SJCRH30 (cell line): Measurements from ENCODE around the gene SRPK3. TPM values are rescaled to one million over a fixed set of nuclear protein-coding genes. Genes with fewer than 3 reads are reported as not detected.

ENCODE experiments used
- DNase-seq, 2 experiments: peaks; one replicate each; pipeline ENCODE4 v3.0.0-alpha.2; 2015 to 2020
- H3K27ac ChIP-seq: fragments of 250-450 bp; sonication (Bioruptor Pico); 2 replicates; pipeline ENCODE4 v1.5.1; 2020; ENCODE audit warnings: mild to moderate bottlenecking, moderate library complexity
- H3K27me3 ChIP-seq: fragments of 250-450 bp; sonication (Bioruptor Pico); 2 replicates; pipeline ENCODE4 v1.5.1; 2020; ENCODE audit warnings: mild to moderate bottlenecking, moderate library complexity
- H3K36me3 ChIP-seq: fragments of 250-450 bp; sonication (Bioruptor Pico); 2 replicates; pipeline ENCODE4 v1.5.1; 2020; ENCODE audit warnings: mild to moderate bottlenecking, moderate library complexity
- H3K4me1 ChIP-seq: fragments of 250-450 bp; sonication (Bioruptor Pico); 2 replicates; pipeline ENCODE4 v1.5.1; 2020; ENCODE audit warnings: mild to moderate bottlenecking, moderate library complexity
- H3K4me3 ChIP-seq: fragments of 250-450 bp; sonication (Bioruptor Pico); 2 replicates; pipeline ENCODE4 v1.5.1; 2020; ENCODE audit warnings: mild to moderate bottlenecking, moderate library complexity
- H3K9me3 ChIP-seq: fragments of 250-450 bp; sonication (Bioruptor Pico); replicated peaks from 2 replicates; pipeline ENCODE4 v1.5.1; 2020; ENCODE audit warnings: mild to moderate bottlenecking, moderate library complexity
- total RNA-seq: library from RNA; depleted of rRNA; stranded (reverse); fragments of >200 nt; shearing (Covaris generic); gene quantifications from 2 replicates; pipeline ENCODE4 v1.2.3, GENCODE V29; 2014; rRNA removed

Gene SRPK3
- total RNA-seq = 17.9 and 33.6 TPM in 2 replicates

- Histone ChIP-seq H3K4me1 (peaks cover 10% of the 10 kb centered on the region; the same call in 1 of the 2 replicates), H3K9me3 (no peaks in the 10 kb centered on the region), H3K27me3 (no peaks in the 10 kb centered on the region), H3K27ac (peak within 1 kb of the TSS; percentile 96), H3K36me3 (no peaks in the 10 kb centered on the region; the same call in 1 of the 2 replicates), H3K4me3 (peak within 1 kb of the TSS; percentile 69)
- peak; percentile 66 to 69 for DNase-seq
These were observed at the start of gene SRPK3 for GRCh38 chrX:153780678-153781427. Gene SRPK3 (plus strand): TSS chrX:153781041. CDS start chrX:153781087, 46 bp downstream.

GRCh38 chrX:153731117-153731844, 49.6 kb upstream of the SRPK3 start:
- Histone ChIP-seq H3K4me3 (no peak overlapping the region), H3K27me3 (no peaks in the 10 kb centered on the region), H3K9me3 (no peaks in the 10 kb centered on the region), H3K36me3 (no peaks in the 10 kb centered on the region), H3K27ac (no peak overlapping the region), H3K4me1 (peaks cover 8% of the 10 kb centered on the region)
- DNase-seq = no peak

- H3K9me3 ChIP-seq = no peaks in the 10 kb centered on the region
- no peak for DNase-seq
- H3K27ac ChIP-seq = no peak overlapping the region
- no peak overlapping the region for H3K4me3 ChIP-seq
- H3K4me1 ChIP-seq = peaks cover 8% of the 10 kb centered on the region
- no peaks in the 10 kb centered on the region for H3K27me3 ChIP-seq
- no peaks in the 10 kb centered on the region for H3K36me3 ChIP-seq
These were observed 49.0 kb upstream of the SRPK3 start for GRCh38 chrX:153731845-153732215.

- H3K36me3 ChIP-seq = no peaks in the 10 kb centered on the region
- peaks cover 2% of the 10 kb centered on the region for H3K4me1 ChIP-seq
- no peaks in the 10 kb centered on the region for H3K27me3 ChIP-seq
- no peak overlapping the region for H3K4me3 ChIP-seq
- no peaks in the 10 kb centered on the region for H3K9me3 ChIP-seq
- no peak overlapping the region for H3K27ac ChIP-seq
- DNase-seq = no peak
These were observed 48.4 kb upstream of the SRPK3 start for GRCh38 chrX:153732401-153732800.

- no peak overlapping the region for H3K4me3 ChIP-seq
- no peaks in the 10 kb centered on the region for H3K9me3 ChIP-seq
- no peaks in the 10 kb centered on the region for H3K36me3 ChIP-seq
- H3K27ac ChIP-seq = no peak overlapping the region
- no peaks in the 10 kb centered on the region for H3K27me3 ChIP-seq
- no peak for DNase-seq
- H3K4me1 ChIP-seq = no peaks in the 10 kb centered on the region
These were observed 47.1 kb upstream of the SRPK3 start for GRCh38 chrX:153733651-153734240.

- Histone ChIP-seq H3K27ac (no peak overlapping the region), H3K9me3 (no peaks in the 10 kb centered on the region), H3K4me3 (no peak overlapping the region), H3K36me3 (no peaks in the 10 kb centered on the region), H3K27me3 (no peaks in the 10 kb centered on the region), H3K4me1 (no peaks in the 10 kb centered on the region)
- DNase-seq = no peak
These were observed 46.0 kb upstream of the SRPK3 start for GRCh38 chrX:153734871-153735270.

GRCh38 chrX:153735274-153735673, 45.6 kb upstream of the SRPK3 start:
- no peak for DNase-seq
- Histone ChIP-seq H3K27me3 (no peaks in the 10 kb centered on the region), H3K36me3 (no peaks in the 10 kb centered on the region)

GRCh38 chrX:153736071-153736820, 44.6 kb upstream of the SRPK3 start:
- no peak overlapping the region for H3K27ac ChIP-seq

More at GRCh38 chrX:153735274-153735673, 45.6 kb upstream of the SRPK3 start:
- Histone ChIP-seq H3K4me1 (no peaks in the 10 kb centered on the region), H3K9me3 (no peaks in the 10 kb centered on the region), H3K4me3 (no peak overlapping the region), H3K27ac (no peak overlapping the region)

GRCh38 chrX:153736871-153737441, 43.9 kb upstream of the SRPK3 start:
- H3K27ac ChIP-seq = no peak overlapping the region
- no peaks in the 10 kb centered on the region for H3K27me3 ChIP-seq
- no peaks in the 10 kb centered on the region for H3K4me1 ChIP-seq
- no peaks in the 10 kb centered on the region for H3K36me3 ChIP-seq
- DNase-seq = peak; percentile 20 to 22
- H3K4me3 ChIP-seq = no peak overlapping the region
- H3K9me3 ChIP-seq = no peaks in the 10 kb centered on the region

More at GRCh38 chrX:153736071-153736820, 44.6 kb upstream of the SRPK3 start:
- no peaks in the 10 kb centered on the region for H3K9me3 ChIP-seq
- no peaks in the 10 kb centered on the region for H3K27me3 ChIP-seq
- H3K36me3 ChIP-seq = no peaks in the 10 kb centered on the region
- no peak for DNase-seq
- H3K4me3 ChIP-seq = no peak overlapping the region
- no peaks in the 10 kb centered on the region for H3K4me1 ChIP-seq

- Histone ChIP-seq H3K9me3 (no peaks in the 10 kb centered on the region), H3K4me1 (no peaks in the 10 kb centered on the region), H3K27me3 (no peaks in the 10 kb centered on the region), H3K27ac (no peak overlapping the region), H3K4me3 (no peak overlapping the region), H3K36me3 (no peaks in the 10 kb centered on the region)
- DNase-seq = no peak
These were observed 42.7 kb upstream of the SRPK3 start for GRCh38 chrX:153738056-153738605.

- H3K27ac ChIP-seq = no peak overlapping the region
- no peaks in the 10 kb centered on the region for H3K9me3 ChIP-seq
- H3K4me1 ChIP-seq = no peaks in the 10 kb centered on the region
- no peak overlapping the region for H3K4me3 ChIP-seq
- no peak for DNase-seq
- H3K36me3 ChIP-seq = no peaks in the 10 kb centered on the region
- no peaks in the 10 kb centered on the region for H3K27me3 ChIP-seq
These were observed 40.9 kb upstream of the SRPK3 start for GRCh38 chrX:153739754-153740486.

GRCh38 chrX:153740631-153741222, 40.1 kb upstream of the SRPK3 start:
- H3K36me3 ChIP-seq = no peaks in the 10 kb centered on the region
- no peak for DNase-seq

GRCh38 chrX:153741446-153741845, 39.4 kb upstream of the SRPK3 start:
- no peaks in the 10 kb centered on the region for H3K9me3 ChIP-seq
- no peak for DNase-seq
- H3K4me3 ChIP-seq = no peak overlapping the region
- no peak overlapping the region for H3K27ac ChIP-seq
- no peaks in the 10 kb centered on the region for H3K36me3 ChIP-seq
- no peaks in the 10 kb centered on the region for H3K4me1 ChIP-seq
- no peaks in the 10 kb centered on the region for H3K27me3 ChIP-seq

More at GRCh38 chrX:153740631-153741222, 40.1 kb upstream of the SRPK3 start:
- Histone ChIP-seq H3K4me3 (no peak overlapping the region), H3K9me3 (no peaks in the 10 kb centered on the region), H3K27ac (no peak overlapping the region), H3K27me3 (no peaks in the 10 kb centered on the region), H3K4me1 (no peaks in the 10 kb centered on the region)
